NCI-H2227 (cell line): ENCODE results near the gene DCP2.

Experiments used
- DNase-seq: peaks from one replicate; lab custom pipeline; 2025; ENCODE audit not compliant: unreplicated experiment; lab: John Stamatoyannopoulos, UW

DCP2 gene

GRCh38 chr5:113017881-113018635, 41.5 kb downstream of the DCP2 start:
- DNase-seq, result no peak

GRCh38 chr5:113020461-113021273, 44.1 kb downstream of the DCP2 start:
- DNase-seq, result no peak

- no peak for DNase-seq
Observed at GRCh38 chr5:113022661-113023060, 46.1 kb downstream of the DCP2 start.

GRCh38 chr5:113024076-113024697, 47.6 kb downstream of the DCP2 start:
- DNase-seq, result no peak

DNA sequence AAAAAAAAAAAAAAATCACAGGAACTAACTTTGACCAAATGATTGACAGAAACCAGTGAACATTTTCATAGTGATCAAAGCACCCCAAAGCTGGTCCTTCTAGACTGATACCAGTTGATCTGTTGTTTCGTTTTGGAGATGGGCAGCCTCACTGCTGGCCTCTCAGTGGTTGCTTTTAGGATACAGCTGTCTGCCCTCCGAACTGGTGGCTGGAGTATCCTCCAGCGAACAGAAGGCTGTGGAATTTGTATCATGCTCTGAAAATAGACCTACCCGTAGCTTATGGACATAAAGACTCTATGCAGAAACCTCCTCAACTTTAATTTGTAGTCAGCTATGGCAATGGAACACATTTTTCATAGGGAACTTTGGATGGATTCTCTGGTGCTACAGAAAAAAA, 49.0 kb downstream of the DCP2 start:
- no peak for DNase-seq

- no peak for DNase-seq
Observed at GRCh38 chr5:113026211-113026610, 49.6 kb downstream of the DCP2 start.

- no peak for DNase-seq
Observed at GRCh38 chr5:113027015-113027414, 50.4 kb downstream of the DCP2 start.

DNA sequence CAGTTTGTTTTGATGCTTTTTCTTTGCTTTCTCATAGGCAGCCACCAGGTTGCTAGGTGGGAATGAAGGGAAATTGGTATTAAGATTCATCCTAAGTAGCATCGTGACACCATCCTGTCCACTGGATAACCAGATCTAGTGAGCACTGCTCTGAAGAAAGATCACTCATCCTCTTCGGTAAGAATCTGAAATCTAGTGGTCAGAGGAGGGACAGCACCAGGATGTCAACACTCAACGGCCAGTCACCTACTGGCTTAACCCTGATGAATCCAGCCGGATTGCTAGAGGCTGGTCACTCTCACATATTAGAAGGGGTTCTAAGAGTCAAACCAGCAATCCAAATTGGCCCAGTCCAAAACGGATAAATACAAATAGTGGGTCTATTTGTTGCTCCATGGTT, 50.8 kb downstream of the DCP2 start:
- no peak for DNase-seq

DNA sequence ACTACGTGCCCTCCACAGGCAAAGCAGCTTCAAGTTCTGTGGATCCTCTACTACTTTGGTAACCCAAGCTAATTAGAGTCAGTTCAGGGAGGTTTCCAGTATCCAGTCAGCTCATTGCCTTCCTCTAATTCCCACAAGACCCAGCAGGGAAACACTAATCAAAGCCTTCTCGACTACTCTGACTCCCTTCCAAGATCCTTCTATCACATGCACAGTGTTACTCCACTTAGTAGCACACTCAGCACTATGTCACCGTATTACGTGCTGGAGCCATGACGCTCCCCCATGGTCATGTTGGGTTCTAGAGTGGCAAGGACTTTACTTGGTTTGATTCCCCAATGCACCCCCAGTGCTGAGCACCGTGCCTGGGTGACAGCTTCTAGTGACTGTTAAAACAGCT, 53.0 kb downstream of the DCP2 start:
- no peak for DNase-seq

- DNase-seq, result no peak
Observed at GRCh38 chr5:113031104-113031503, 54.5 kb downstream of the DCP2 start.

DNA sequence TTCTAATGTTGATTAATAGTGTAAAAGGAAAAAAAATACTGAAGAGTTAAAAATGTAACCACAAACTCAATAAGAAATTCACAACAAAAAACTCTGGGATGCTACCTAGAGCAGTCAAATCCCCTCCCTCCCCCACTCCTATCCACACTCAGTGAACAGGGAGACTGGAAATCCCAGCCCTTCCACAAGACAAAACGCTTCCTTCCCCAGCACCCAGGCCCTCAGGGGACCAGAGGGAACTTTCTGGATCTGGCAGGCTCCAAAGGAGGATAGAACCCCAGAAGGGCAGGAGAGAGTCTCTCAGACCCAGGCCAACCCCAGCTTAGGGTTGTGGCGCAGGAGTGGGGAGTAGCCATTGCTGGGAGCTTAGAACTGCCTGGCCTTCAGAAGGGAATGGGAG, 55.0 kb downstream of the DCP2 start:
- no peak for DNase-seq

DNA sequence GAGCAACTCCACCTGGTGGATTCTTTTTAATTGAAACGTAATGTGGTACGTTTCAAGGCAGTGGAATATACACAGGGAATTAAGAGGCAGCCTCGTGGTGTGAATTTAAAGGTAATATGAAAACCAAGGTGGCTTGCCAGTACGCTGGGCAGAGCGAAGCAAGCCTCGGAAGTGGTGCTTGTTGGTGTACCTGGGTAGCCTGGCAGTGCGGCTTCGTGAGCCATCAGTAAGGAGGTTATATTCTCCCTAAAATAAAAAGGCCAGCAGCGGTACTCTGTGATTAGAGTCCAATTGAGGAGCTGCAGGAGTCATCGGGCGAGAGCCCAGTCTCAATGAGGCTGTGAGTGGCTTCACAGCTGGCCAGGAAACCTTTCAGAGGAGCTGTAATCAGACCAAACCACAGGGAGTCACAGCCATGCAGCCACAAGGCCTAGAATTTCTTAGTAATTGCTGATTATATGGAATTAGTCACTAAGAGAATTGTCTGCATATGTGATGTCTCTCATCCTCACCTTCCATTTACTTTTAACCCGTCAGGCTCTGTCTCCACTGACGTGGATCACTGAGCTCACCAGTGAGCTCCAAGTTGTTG, 57.7 kb downstream of the DCP2 start:
- peak; percentile 79 for DNase-seq

DNA sequence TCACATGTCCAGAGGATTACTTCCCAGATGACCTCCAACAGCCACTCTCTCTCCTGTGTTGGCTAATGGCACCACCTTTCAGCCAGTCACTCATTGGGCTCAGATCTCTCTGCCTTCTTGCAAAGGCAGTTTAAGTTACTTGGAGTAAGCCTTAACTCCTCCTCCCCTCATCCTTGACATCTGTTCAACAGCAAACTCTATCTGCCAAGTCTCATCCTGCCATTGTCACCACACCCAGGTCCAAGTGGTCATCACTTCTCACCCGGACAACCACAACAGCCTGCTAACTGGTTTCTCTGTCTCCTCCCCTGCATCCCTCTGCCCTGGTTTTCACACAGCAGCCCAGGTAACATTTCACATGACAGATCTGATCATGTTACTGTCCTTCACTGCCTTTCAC, 58.5 kb downstream of the DCP2 start:
- DNase-seq, result no peak

DNA sequence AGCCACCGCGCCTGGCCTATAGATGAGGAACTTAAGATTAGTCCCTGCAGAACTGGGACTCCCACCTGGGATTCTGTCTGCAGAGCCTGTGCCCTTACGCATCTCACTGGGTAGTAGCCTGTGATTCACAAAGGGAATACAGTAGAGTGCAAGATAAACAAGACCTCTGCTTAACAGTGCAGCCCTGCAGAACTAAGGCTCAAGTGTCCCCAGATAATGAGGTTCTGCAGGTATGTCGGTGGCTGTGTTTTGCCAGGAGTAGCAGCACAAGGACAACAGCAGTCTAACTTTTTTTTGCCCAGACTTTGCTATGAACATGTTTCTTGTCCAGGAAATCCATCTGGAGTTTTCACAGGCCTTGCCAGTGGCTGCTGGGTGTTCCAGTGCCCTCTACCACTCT, 59.7 kb downstream of the DCP2 start:
- DNase-seq, result no peak

DNA sequence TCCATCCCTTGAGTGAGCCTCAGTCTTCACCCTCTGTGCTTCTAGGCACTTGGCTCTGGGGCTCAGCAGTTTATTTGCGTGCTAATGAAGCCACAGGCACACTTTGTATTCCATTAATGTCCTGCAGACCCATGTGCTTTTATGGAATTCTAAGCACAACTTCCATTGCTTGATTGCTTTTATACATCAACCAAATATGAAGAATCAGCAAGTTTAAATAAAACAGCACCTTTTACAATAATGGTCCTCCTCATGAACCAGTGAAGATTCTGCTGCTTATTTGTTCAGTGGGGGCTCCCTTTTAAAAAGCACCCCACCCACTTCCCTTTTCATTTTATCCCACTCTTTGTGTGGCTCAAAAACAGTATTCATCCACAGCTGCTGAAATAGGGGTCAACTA, 60.2 kb downstream of the DCP2 start:
- DNase-seq, result no peak

DNA sequence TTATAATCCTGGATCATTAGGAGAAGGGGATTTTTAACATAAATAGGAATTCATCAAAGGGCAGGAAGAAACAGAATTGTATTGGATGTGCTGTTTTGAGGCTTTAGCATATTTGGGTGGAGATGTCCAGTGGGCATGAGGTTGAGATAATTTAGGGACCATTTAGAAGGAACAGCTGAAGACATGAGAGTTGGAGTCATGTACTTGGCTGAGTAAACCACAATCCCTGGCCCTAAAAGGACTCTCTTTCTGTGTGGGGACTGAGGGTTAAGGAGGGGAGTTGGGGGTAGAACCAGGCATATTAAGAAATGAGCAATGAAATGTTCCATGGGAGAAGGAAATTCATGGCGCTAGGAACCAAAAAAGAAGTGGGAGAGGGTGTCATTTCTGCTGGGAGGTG, 61.5 kb downstream of the DCP2 start:
- no peak for DNase-seq

DNA sequence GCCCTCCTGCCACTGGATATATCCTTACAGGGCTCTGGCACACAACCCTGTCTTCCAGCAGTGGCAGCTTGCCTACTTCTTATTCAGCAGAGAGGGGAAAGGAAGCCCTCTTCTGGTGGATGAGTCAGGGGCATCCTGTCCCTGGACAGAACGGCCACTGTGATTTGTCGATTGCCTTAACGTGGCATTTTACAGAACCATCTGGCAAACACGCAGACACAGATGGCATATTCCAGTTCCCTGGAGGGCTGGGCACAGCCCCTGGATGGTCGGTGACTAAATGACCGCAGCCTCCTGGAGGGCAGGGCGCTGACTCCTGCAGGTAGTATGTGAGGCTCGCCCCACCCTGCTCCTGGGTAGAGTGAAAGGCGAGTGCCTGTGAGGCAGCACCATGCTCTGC, 62.1 kb downstream of the DCP2 start:
- no peak for DNase-seq

DNA sequence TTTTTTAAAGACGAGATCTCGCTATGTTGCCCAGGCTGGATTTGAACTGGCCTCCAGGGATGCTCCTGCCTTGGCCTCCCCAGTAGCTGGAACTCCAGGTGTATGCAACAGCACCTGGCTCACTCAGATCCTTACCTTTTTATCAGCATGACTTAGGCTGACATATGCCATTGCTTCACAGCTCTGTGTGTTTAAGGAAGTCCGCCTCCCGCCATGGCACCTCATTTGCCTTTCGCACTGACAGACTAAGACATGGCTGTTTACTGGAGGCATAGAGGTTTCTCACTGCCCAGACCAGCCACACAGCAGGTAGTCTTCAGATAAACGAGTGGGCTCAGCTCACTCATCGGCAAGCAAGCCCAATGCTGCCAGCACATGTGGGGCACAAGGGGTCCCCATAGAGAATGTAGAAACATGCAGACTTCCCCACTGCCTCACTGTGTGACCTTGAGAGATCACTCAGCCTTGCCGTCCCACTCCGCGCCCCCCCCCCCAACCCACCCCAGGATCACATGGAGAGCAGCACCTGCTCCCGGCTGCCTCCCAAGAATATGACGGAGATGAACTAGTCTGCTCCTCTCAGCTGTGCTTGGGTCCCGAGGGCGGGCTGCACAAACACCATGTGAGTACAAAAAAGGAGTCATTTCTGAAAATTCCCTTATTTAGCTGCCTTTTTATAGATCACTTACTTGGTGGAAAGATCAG, 62.8 kb downstream of the DCP2 start:
- DNase-seq, result no peak

- no peak for DNase-seq
Observed at GRCh38 chr5:113039934-113040285, 63.3 kb downstream of the DCP2 start.

DNA sequence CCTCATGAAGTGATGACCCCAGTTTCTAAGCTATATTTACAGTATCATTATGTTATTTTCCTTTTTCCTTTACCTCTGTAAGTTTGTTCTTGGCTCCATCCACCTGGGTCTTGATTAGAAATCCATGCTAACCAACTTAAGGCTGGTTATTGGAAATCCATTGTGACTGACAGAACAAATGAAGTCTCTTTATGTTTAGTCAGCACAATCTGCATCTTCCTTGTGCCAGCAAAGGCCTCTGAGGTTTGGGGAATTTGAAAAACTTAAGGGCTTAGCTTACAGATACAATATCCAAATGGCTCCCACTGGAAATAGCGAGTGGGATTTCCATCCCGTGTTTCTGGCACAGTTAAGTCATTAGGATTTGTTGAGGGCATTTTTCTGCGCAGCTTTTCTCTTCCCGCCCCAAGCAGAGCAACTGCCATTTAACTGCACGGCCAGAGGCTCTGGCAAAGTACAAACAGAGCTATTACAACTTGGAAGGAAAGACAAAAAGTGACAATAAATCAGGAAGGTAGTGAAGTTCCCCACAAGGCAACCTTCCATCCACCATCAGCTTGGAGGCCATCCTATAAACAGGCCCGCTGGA, 64.2 kb downstream of the DCP2 start:
- no peak for DNase-seq
